Kidney tubule cell (primary cell): ENCODE results near the gene MAD1L1.
"Not testable (repeated sequence)": the region's sequence is repeated elsewhere in the genome, so short reads cannot be mapped to it uniquely, and the experiment has no call there.

Experiments used
- DNase-seq: peaks from one replicate; pipeline ENCODE4 v3.0.0-alpha.2; 2018; ENCODE audit warnings: low spot score

Gene MAD1L1

DNA sequence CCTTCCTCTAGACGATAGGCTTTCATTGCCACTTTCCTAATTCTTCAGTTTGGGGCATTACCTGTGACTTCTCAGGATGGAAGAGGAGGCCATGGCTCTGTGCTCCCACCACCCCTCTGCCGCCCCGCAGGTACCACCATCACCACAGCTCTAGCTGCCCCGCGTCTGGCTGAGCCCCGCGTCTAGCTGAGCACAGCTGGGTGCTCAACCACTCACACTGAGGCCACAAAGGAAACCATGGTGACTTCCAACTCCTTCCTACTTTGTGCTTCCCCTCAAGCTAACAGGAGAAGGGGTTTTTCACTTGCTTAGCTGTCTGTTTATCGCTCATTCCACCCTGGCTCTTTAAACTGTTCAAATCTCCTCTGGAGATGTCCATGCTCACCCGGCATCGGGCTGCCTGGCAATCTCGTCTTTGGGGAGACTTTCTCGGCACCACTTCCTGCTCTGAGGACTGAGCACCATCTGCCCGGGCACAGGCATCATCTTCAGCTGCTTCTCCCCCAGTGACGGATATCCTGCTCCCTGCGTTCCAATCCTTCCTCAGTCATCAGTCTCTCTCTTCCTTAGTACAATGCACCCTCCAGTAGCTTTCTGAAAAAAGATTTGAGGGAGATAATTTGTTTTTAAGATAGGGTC is 59.4 kb downstream of the MAD1L1 start:
- no peak for DNase-seq

DNA sequence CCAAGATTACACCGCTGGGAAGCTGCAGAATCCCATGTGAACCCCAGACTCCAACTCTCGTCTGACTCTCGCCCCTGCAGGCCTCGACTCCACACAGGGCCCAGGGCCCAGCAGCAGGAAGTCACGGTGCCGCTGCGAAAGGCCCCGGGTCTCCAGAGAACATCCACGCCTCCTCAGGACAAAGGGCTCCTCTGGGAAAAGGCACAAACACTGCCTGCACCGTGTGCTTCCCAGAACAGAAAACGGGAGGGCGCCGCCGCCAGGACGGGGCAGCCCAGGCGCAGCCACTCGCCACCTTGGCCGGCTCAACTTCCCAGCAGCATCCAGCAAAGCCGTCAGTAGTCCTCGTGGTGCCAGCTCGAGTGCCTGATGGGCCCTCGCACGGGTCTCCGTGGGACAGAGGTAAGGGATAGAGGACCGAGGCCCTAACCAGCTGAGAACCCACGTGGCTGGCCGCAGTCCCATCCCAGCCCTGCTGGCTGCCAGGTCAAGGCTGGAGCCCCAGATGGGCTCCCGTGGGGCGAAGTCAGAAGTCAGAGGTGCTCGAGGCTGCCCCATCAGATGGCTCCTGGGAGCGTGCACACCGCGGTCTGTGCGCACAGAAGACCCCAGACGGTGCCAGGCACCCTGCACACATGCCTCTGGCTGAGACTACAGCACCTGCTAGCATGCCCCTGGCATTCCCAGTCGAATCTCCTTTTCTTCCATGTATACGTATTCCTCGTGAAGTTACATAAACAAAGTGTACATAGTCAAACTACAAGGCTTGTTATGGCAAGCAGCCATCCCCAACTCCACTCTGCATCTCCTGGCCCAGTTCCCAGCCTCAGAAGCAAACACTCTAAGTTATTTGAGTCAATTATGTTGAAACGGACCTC is 60.2 kb downstream of the MAD1L1 start:
- DNase-seq = no peak

DNA sequence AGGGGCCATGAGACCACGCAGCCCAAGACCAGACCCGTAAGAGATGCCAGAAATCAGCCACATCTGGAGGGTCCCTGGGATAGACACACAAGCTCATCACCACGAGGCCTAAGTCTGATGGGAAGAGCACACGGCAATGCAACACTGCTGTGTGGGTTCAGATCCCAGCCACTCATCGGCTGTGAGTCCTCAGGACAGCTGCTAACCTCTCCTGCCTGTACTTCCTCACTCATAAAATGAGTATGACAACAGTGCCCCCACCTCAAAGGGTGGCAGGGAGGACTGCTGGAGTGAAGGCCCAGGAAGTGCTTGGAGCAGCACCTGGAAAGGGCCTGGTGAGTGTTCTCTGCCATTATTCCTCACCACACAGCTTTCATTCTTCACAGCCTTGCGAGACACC is 60.9 kb downstream of the MAD1L1 start:
- DNase-seq = no peak

DNA sequence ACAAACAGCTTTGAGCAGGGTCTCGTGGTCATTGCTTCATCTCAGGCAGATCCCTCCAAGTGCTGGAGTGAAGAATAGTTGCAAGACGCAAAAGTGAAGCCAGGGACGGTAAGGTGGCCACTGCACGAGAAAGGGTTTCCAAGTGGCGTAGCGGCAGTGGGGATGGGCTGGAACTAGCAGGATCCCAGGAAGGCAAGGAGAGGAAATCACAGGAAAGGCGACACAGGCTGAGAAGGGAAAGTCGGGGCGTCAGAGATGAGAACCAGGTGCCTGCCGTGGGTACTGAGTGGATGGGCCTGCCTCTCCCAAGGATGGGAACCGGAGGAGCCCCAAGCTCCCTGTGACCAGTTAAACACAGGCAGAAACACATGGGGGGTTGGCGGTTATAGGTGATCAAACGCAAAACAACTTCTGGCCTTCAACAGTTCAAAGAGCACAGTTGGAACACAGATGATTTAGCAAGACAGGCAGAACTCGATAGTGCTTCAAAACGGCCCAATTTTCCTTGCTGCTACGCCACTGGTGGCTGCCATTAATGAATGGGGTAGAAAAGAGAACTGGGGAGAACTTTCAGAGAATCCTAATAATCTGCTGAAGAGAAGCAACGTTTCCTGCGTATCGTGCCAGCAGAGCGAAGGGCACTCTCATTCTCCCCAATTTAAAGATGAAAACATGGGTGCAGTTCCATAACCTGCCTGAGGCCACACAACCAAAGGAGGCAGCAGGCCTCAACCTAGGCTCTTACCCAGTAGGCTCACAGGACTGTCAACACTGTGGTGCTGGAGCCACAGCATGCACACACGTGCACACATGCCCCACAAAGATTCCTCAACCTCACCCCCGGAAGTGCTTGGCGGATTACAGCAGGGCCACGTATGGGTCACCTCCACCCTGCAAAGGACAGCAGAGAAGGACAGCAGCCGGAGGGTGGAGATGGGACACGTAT is 61.9 kb downstream of the MAD1L1 start:
- DNase-seq = no peak

DNA sequence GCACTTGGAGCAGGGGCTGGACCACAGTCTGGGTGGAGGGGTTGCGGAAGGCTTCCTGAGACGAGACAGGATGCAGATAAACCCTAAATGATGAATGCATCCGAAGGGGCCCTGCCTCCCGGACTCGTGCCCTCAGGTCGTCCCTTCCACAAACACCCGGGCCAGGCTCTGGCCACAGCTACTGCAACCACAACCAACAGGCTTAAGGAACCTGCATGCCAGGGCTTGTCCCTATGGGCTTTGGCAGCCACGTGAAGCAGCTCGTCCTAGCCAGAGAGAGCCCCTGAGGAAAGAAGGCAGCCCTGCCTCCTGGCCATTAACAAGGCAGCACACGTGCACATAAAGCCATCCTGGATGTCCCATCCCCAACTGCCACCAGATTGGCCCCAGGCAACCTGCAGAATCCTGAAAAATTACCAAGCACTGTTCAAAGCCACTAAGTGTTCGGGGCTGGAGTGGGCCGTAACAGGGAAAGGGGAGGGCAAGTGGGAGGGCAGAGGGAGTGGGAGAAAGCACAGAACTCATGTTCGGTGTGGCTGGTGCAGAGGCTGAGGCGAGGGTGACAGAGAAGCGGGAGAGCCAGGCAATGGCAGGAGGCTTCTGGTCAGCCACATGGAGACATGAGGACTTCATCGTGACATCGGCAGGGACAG is 62.7 kb downstream of the MAD1L1 start:
- DNase-seq = no peak

DNA sequence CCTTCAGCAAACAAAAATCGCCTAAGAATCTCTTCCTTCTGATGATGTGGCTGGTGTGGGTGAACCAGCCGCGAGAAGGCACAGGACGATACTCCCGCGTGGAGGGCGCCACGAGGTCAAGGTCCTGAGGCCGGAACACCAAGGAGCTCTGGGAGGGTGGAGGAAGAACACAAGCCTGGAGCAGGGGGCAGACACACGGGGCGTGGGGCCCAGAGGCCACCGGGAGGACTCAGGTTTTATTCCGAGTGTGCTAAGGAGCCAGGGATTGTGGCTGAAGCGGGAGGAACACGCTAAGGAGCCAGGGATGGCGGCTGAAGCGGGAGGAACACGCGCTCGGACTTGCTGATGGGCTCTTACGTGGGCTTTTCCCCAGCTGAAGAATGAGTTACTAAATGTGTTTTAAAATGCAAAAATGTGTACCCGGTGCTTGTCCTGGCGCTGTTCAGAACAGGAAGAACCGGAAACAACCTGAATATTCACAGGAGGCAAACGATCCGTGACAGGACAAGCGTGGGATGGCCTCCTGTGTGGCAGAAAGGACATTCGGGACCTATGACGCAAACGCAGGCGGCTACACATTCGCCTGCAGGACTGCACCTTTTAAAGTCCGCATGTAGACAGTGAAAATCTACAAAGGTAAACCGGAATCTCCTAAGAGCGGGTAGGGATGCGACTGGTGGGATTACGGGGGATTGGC is 64.0 kb downstream of the MAD1L1 start:
- peak; percentile 85 for DNase-seq

DNA sequence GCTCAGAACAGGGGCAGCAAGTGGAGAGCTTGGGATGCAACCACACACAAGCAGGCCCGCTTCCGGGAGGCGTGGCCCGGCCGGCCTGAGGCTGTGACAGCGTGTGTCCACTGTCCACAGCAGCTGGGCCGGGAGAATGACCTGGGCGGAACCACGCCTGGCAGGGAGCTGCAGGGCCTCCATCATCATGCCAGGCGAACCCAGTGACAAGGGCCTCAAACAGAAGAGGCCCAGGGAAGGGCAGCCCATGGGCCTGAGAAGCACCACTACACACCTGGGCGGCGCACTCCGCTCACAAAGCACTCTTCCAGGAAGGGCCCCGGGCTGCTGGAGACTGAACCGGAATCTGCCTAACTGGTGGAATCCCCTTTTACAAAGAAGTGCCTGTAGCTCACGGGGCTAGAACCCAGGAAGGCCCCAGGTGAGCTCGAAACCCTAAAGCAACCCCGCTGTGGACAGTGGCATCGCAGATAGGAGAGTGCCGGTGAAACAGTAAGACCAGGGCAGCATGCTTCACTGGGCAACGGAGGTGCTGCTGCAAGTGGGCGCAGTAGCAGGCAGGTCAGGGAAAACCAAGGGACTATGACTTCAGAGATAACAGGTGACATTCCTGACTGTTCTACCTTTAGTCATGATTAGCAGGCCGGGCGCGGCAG is 66.0 kb downstream of the MAD1L1 start:
- no peak for DNase-seq

DNA sequence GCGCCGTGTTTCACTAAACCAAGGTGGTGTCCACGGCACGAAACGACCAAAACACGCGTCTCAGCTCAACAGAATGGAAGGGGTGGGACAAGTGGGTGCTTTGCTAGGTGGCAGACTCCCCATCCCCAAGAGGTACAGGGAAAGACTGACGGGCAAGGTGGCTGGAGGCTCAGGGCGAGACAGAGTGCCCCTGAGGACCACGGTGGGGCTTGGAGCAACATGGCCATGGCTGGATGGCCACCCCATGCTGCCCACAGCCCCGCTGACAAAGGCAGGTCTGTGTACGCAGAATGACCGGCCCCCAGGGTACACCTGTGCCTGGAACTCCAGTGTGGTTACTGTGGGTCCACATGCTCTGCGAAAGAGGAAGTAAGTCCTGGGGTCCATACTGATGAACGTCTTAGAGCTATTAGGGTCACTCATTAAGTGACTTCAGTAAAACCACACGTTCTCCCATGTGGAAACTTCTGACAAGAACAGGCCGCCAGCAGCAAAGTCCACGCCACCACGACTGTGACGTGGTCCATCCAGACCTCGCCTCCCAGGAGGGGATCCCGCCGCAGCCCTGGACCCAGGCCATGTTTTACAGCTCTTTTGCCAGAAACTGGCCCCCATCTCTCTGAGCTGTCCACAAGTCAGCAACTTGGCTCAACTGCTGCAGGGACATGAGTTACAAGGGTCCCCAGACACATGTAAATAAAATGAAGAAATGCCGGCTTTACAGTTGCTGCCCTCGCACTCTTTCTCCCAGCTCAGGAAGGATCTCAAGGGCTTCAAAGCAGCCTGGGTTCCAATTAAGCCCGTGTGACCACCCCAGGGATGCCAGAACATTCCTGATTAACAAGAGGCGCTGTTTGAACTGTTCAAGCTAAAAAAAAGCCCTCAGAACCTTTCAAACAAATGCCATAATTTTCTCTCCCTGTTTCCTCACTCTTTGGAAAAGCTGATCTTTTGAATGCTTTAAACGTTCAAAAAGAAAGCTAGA is 66.8 kb downstream of the MAD1L1 start:
- DNase-seq = no peak

DNA sequence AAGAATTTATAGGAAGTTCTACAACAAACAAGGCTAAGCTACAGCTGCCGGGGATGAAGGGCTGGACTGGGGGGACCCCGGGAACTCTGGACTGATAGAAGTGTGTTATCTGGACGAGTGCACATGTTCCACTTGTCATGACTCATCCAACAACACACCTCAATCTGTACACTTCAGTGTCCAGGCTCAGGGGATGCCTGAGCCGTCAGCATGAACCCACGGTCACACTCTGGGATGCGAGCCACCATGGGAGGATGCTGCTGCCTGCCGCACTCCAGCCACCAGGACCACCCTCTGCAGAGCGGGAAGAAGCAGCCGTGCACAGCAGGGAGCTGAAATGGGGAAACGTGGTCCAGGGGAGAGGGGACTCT is 67.5 kb downstream of the MAD1L1 start:
- no peak for DNase-seq

DNA sequence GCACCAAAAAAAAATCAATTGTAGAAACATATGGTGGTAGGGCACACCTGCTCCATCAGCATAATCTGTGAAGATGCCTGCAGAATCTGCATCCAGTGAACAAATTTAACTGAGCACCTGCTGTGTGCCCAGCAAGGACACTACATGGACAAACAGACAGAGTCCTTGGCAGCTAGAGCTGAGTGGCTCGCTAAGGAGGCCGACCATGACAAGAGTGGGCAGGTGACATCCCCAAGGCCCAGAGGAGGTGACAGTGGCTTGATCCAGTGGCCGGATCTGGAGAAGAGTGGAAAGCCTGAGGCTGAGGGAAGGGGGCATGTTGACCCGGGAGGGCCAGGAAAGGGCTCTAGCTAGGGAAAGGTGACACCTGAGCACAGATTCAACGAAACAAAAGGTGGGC is 68.1 kb downstream of the MAD1L1 start:
- no peak for DNase-seq

DNA sequence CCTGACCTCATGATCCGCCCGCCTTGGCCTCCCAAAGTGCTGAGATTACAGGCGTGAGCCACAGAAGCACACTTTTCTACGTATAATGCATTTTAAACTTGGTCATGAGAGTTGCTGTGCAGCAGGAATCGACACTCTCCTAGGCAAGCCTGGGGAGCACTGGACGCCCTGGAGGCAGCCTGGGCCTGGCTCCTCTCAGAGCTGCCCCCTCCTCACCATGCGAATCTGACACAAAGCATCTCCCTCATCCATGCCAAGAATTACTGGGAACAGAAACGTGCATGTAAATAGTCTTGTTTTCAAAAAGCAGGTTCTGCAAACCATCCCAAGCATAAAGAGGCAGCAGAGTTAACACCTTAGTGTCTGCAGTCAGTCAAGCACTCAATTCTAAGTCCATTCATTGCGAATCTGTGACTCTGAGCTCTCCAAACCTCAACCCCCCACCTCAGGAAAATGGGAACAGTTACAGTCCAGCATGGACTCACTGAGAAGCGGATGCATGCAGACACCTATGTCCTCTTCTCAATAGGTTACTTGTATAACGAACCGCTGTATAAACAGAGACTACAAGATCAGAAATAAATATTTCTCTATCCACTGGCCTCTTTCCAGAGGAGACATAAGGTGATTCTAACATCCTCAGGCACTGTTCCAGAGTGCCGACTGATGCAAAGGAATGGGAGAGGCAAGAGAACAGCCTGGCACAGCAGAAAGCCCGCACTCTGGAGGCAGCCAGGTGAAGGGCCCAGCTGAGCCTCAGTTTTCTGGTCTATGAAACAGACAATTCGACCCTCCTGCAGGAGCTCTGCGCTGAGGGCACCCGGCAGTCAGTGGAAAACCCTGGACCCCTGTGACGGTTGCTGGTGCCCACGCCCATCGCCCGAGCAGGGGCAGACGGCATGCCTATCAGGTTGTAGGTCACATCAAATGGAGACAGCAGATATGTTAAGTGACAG is 68.9 kb downstream of the MAD1L1 start:
- DNase-seq = no peak

DNA sequence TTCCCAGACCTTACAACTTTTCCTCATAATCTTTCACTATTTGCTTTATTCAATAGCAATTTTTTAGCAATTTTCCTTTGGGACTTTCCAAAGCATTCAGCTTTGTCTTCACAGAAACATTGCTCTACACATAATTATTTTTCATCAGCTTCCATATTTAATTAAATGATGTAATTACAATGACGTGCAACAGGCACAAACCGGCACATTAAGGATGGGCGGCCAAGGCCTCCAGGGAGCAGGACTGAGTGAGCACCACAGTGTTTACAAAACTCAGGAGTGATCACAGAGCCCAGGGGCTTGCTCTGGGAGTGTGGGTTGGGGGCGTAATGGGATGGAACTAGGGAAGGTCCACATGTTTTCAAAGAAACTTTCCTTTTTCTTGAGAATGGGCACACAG is 69.8 kb downstream of the MAD1L1 start:
- no peak for DNase-seq

DNA sequence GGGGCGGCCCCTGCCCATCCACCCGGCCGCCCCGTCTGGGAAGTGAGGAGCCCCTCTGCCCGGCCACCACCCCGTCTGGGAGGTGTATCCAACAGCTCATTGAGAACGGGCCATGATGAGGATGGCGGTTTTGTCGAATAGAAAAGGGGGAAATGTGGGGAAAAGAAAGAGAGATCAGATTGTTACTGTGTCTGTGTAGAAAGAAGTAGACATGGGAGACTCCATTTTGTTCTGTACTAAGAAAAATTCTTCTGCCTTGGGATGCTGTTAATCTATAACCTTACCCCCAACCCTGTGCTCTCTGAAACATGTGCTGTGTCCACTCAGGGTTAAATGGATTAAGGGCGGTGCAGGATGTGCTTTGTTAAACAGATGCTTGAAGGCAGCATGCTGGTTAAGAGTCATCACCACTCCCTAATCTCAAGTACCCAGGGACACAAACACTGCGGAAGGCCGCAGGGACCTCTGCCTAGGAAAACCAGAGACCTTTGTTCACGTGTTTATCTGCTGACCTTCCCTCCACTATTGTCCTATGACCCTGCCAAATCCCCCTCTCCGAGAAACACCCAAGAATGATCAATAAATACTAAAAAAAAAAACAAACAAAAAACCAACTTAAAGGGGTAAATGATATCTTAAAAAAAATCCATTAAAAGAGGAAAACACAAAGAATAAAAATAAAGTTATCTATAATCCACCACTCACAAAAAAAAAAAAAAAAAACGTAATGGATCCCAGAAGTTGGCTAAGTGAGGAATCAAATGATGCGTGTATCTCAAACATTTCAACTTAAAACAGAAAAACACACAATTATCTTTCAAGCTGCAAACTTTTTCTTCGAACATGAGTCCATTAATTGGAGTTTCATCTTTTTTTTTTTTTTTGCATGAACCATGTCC is 70.5 kb downstream of the MAD1L1 start:
- not testable (repeated sequence) for DNase-seq

DNA sequence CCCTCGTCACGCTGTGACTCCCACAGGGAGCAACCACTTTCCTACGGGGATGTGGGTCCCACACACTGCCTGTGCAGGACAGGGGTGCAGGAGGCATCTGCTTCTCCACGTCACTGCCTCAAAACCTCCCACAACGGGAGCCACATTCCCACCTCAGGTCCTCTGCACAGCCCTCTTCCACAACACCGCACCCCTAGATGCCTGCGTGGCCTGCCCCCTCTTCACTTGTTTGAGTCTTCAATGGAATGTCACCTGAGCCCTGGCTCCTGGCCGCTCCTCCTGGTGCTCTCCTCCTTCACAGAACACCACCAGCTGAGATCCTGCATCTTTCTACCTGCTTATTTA is 73.6 kb downstream of the MAD1L1 start:
- no peak for DNase-seq

DNA sequence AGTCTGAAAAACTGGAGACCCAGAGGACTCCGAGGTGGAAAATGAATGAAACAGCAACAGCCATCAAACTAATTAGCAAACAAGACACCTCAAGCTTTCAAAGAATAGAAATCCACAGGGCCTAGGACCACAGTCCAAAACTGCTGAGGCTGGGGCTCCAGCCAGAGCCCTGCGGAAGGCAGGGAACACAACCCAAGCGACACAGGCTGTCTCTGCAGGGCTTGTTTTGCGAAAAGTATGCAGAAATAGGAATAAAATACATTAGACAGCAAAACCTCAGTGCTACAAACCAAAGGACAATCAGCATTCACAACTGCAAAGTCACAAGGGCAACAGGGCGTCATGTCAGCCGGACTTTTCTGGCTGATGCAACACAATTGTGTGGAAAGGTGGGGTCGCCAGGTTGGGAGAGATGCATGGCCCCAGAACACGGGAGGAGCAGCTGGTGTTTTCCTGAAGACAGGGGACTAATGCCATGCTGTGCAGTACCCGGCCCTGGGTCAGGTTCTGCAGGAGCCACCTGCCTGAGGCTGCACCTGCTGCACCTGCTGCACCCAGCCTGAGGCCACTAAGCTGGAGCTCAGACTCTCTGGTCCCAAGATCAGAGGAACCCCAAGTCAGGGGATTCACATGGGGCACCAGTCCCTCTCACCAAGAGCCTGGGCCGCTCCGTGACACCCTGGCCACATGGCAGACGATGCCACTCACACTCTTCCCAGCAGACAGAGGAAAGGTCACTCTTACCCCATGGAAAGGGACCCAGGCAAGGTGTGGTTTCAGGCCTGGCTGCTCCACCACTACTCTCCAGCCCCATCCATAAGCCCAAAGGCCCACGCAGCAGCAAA is 74.2 kb downstream of the MAD1L1 start:
- DNase-seq = no peak

DNA sequence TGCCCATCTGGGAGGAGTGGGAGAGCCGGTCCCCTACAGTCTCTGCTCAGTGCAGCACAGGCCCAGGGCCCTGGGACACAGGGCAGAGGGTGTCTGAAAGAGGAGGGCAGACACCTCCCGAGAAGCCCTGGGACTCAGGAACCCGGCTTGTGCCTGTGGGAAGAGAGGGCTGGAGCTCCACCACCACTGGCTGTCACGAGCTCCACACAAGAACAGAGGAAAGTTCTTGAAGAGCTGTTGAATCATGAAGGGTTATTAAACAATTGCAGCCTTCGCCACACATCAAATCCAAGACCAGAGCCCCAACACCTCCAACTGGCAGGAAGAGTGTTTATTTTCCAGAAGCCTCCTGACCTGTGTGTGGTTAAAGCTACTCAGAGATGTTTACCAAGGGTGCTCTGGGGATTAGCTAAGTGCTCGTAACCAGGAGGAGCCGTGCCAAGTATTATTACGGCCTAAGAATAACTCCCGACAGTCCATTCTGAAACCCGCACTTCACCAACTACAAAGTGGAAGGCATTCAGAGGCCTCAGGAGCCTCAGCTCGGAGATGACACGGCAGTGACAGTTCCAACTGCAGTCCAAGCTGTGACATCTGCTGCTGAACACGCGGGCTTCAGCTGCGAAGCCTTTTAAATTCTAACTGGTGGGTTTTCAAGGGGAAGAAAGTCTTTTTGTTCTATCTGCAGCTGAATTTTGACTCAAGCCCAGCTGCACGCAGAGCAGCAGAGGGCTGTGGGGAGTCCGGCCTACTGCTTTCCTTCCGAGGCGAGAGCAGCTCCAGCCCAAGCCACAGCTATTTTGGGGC is 75.1 kb downstream of the MAD1L1 start:
- no peak for DNase-seq
